HepG2 (cell line): ENCODE results near the gene KHK. TPM values are rescaled to one million over a fixed set of nuclear protein-coding genes. Genes with fewer than 3 reads are reported as not detected.

Experiments
- BRD4 ChIP-seq: sonication (generic); formaldehyde crosslinking; IDR thresholded peaks from 2 replicates; pipeline ENCODE4 v1.4.0; 2020; ENCODE audit warnings: missing genetic modification reagents
- ERF ChIP-seq: IDR thresholded peaks from 2 replicates; pipeline ENCODE4 v1.6.1; 2018; ENCODE audit warnings: missing biosample characterization, missing genetic modification reagents
- GLMP ChIP-seq: sonication (generic); formaldehyde crosslinking; IDR thresholded peaks from 2 replicates; pipeline ENCODE4 v1.9.0; 2021; ENCODE audit warnings: missing genetic modification reagents, mild to moderate bottlenecking, borderline replicate concordance
- GMEB1 ChIP-seq: sonication (generic); formaldehyde crosslinking; IDR thresholded peaks from 2 replicates; pipeline ENCODE4 v1.5.1; 2020; ENCODE audit warnings: missing genetic modification reagents, mild to moderate bottlenecking, borderline replicate concordance
- GTF3A ChIP-seq: sonication (generic); formaldehyde crosslinking; conservative IDR thresholded peaks from 2 replicates; pipeline ENCODE4 v1.4.0; 2020; ENCODE audit warnings: mild to moderate bottlenecking, missing genetic modification reagents
- GZF1 ChIP-seq: sonication (generic); formaldehyde crosslinking; IDR thresholded peaks from 2 replicates; pipeline ENCODE4 v1.5.1; 2020; ENCODE audit warnings: mild to moderate bottlenecking, missing genetic modification reagents
- ISX ChIP-seq: sonication (generic); formaldehyde crosslinking; conservative IDR thresholded peaks from 2 replicates; pipeline ENCODE4 v1.5.0; 2020; ENCODE audit warnings: missing genetic modification reagents
- LCORL ChIP-seq, 2 experiments: fragments of 450-650 bp in 1 of 2; sonication (generic) in 1 of 2; formaldehyde crosslinking in 1 of 2; IDR thresholded peaks; 2 replicates each; pipeline versions ENCODE4 v1.5.0 to v1.6.1; 2017 to 2020; ENCODE audit warnings: antibody characterized with exemption in 1 of 2, missing genetic modification reagents in 1 of 2
- MXD4 ChIP-seq: IDR thresholded peaks from 2 replicates; pipeline ENCODE4 v1.6.1; 2016; ENCODE audit warnings: mild to moderate bottlenecking, missing biosample characterization, missing genetic modification reagents
- STAT5B ChIP-seq: sonication (generic); formaldehyde crosslinking; IDR thresholded peaks from 2 replicates; pipeline ENCODE4 v1.4.0; 2020; ENCODE audit warnings: missing genetic modification reagents
- TOE1 ChIP-seq: sonication (generic); formaldehyde crosslinking; IDR thresholded peaks from 2 replicates; pipeline ENCODE4 v1.4.0; 2020; ENCODE audit warnings: mild to moderate bottlenecking, missing genetic modification reagents
- TSC22D2 ChIP-seq: sonication (generic); formaldehyde crosslinking; IDR thresholded peaks from 2 replicates; pipeline ENCODE4 v1.5.1; 2020; ENCODE audit warnings: missing genetic modification reagents, mild to moderate bottlenecking, borderline replicate concordance
- YEATS4 ChIP-seq: sonication (generic); formaldehyde crosslinking; IDR thresholded peaks from 2 replicates; pipeline ENCODE4 v1.4.0; 2020; ENCODE audit warnings: missing genetic modification reagents, borderline replicate concordance
- ZBTB2 ChIP-seq: sonication (generic); formaldehyde crosslinking; IDR thresholded peaks from 2 replicates; pipeline ENCODE4 v1.8.0; 2022; ENCODE audit warnings: low read depth, missing genetic modification reagents
- ZBTB8A ChIP-seq: sonication (generic); formaldehyde crosslinking; IDR thresholded peaks from 2 replicates; pipeline ENCODE4 v1.4.0; 2020; ENCODE audit warnings: mild to moderate bottlenecking, low read depth, missing genetic modification reagents, borderline replicate concordance
- ZFX ChIP-seq: sonication (generic); formaldehyde crosslinking; IDR thresholded peaks from 2 replicates; pipeline ENCODE4 v1.4.0; 2020; ENCODE audit warnings: mild to moderate bottlenecking, low read depth, missing genetic modification reagents, moderate library complexity
- ZNF18 ChIP-seq: sonication (generic); formaldehyde crosslinking; IDR thresholded peaks from 2 replicates; pipeline ENCODE4 v1.8.0; 2022; ENCODE audit warnings: mild to moderate bottlenecking, missing genetic modification reagents; ENCODE audit not compliant: insufficient replicate concordance
- ZNF224 ChIP-seq: sonication (generic); formaldehyde crosslinking; IDR thresholded peaks from 2 replicates; pipeline ENCODE4 v1.5.0; 2020; ENCODE audit warnings: mild to moderate bottlenecking, missing genetic modification reagents
- ZNF251 ChIP-seq: sonication (generic); formaldehyde crosslinking; IDR thresholded peaks from 2 replicates; pipeline ENCODE4 v1.9.0; 2021; ENCODE audit warnings: mild to moderate bottlenecking, missing genetic modification reagents
- ZNF331 ChIP-seq: sonication (generic); formaldehyde crosslinking; IDR thresholded peaks from 2 replicates; pipeline ENCODE4 v1.4.0; 2020; ENCODE audit warnings: missing genetic modification reagents
- ZNF576 ChIP-seq: sonication (generic); formaldehyde crosslinking; IDR thresholded peaks from 2 replicates; pipeline ENCODE4 v1.4.0; 2020; ENCODE audit warnings: mild to moderate bottlenecking, missing genetic modification reagents
- ZNF749 ChIP-seq: sonication (generic); formaldehyde crosslinking; IDR thresholded peaks from 2 replicates; pipeline ENCODE4 v1.8.0; 2022; ENCODE audit warnings: mild to moderate bottlenecking, missing genetic modification reagents, moderate library complexity, borderline replicate concordance
- ZNF773 ChIP-seq: sonication (generic); formaldehyde crosslinking; IDR thresholded peaks from 2 replicates; pipeline ENCODE4 v1.4.0; 2020; ENCODE audit warnings: missing genetic modification reagents, borderline replicate concordance
- ZSCAN9 ChIP-seq: IDR thresholded peaks from 2 replicates; pipeline ENCODE4 v1.6.1; 2016; ENCODE audit warnings: borderline replicate concordance
- polyA plus RNA-seq, 8 experiments: library from polyadenylated mRNA; depleted of rRNA in 3 of 8; stranded (reverse) in 7 of 8; unstranded in 1 of 8; fragments of >200 nt; fragmentation: Illumina TruSeq in 4 of 8; extraction: Trizol in 4 of 8; gene quantifications; 2 replicates each; pipeline versions ENCODE4 v1.2.1 to v1.2.3, GENCODE V29; 2011 to 2016; ENCODE audit warnings: low read depth in 4 of 8, missing spikeins in 1 of 8, mixed read lengths in 1 of 8; ENCODE audit not compliant: insufficient read depth in 1 of 8
- total RNA-seq, 5 experiments: library from RNA; depleted of rRNA; stranded (reverse); fragments of >200 nt; fragmentation: Illumina TruSeq; extraction: Trizol; gene quantifications; 2 replicates each; pipeline ENCODE4 v1.2.3, GENCODE V29; 2016; ENCODE audit warnings: low read depth in 1 of 5

Gene KHK
- total and polyA plus RNA-seq, 2 of the 13 experiments (the other 11 are each of a cell fraction or from before 2014, with no cell fraction given), result 40.9 to 99.2 TPM

- TF ChIP-seq ZNF18 (CRISPR knock-in tag), result peak; percentile 88
- peak; percentile 58 for TF ChIP-seq STAT5B
- peak; percentile 90 for TF ChIP-seq TOE1 (CRISPR knock-in tag)
- peak; percentile 94 for TF ChIP-seq MXD4 (CRISPR knock-in tag)
- 0 out of 2 replicates have a peak, but pooled peaks have one; percentile 24 for TF ChIP-seq GTF3A (CRISPR knock-in tag)
- TF ChIP-seq ZFX, result no peak
- TF ChIP-seq GMEB1 (CRISPR knock-in tag), result peak; percentile 74
- peak; percentile 67; the same call in 1 of the 2 replicates for TF ChIP-seq ZBTB2 (CRISPR knock-in tag)
- no peak for TF ChIP-seq ZNF773 (CRISPR knock-in tag)
- TF ChIP-seq ZBTB8A (CRISPR knock-in tag), result no peak
- TF ChIP-seq ZNF749, result peak; percentile 55; the same call in 1 of the 2 replicates
- TF ChIP-seq ERF, result peak; percentile 88
- TF ChIP-seq ZSCAN9, result no peak
- peak; percentile 83; the same call in 1 of the 2 replicates for TF ChIP-seq ZNF576 (CRISPR knock-in tag)
- TF ChIP-seq TSC22D2 (CRISPR knock-in tag), result peak; percentile 91; the same call in 1 of the 2 replicates
- TF ChIP-seq ISX (CRISPR knock-in tag), result peak; percentile 19; the same call in 1 of the 2 replicates
- peak; percentile 91 for TF ChIP-seq ZNF331 (CRISPR knock-in tag)
- TF ChIP-seq ZNF251 (CRISPR knock-in tag), result 0 out of 2 replicates have a peak, but pooled peaks have one; percentile 38
- no peak for TF ChIP-seq LCORL (IDR thresholded peaks at IDR 0.05)
- peak; percentile 87 for TF ChIP-seq LCORL (CRISPR knock-in tag; IDR thresholded peaks at IDR 0.05)
- no peak for TF ChIP-seq ZNF224 (CRISPR knock-in tag)
- TF ChIP-seq GLMP (CRISPR knock-in tag), result no peak
- TF ChIP-seq BRD4 (CRISPR knock-in tag), result peak; percentile 66; the same call in 1 of the 2 replicates
- peak; percentile 91 for TF ChIP-seq YEATS4 (CRISPR knock-in tag)
- TF ChIP-seq GZF1 (CRISPR knock-in tag), result peak; percentile 73; the same call in 1 of the 2 replicates
Measured at GRCh38 chr2:27086090-27086723, 365 bp upstream of the KHK start (continued).
